ENCODE measurements around the gene PIP4K2B. TPM values are rescaled to one million over a fixed set of nuclear protein-coding genes. Genes with fewer than 3 reads are reported as not detected.
"Not testable (repeated sequence)": the region's sequence is repeated elsewhere in the genome, so short reads cannot be mapped to it uniquely, and the experiment has no call there.

PIP4K2B gene
- total RNA-seq, 1 experiment from 2014 or later = 42.2 TPM

GRCh38 chr17:38730526-38731379, 68.6 kb downstream of the PIP4K2B start:
- peak; percentile 53 for DNase-seq (ENCODE audit: low read depth)

GRCh38 chr17:38729886-38730525, 69.3 kb downstream of the PIP4K2B start, which contains the start of gene CISD3:
CISD3 (plus strand) TSS chr17:38730341; CDS start chr17:38730359, 18 bp downstream.
- peak; percentile 69 for DNase-seq (ENCODE audit: low read depth)

- DNase-seq (ENCODE audit: low read depth) = no peak
Observed at GRCh38 chr17:38729368-38729885, 69.9 kb downstream of the PIP4K2B start.

GRCh38 chr17:38728290-38728831, 71.0 kb downstream of the PIP4K2B start:
- no peak for DNase-seq (ENCODE audit: low read depth)

GRCh38 chr17:38727736-38728135, 71.6 kb downstream of the PIP4K2B start:
- no peak for DNase-seq (ENCODE audit: low read depth)

GRCh38 chr17:38726145-38726544, 73.2 kb downstream of the PIP4K2B start:
- not testable (repeated sequence) for DNase-seq (ENCODE audit: low read depth)

- DNase-seq (ENCODE audit: low read depth) = no peak
Observed at GRCh38 chr17:38725066-38725465, 74.3 kb downstream of the PIP4K2B start.

GRCh38 chr17:38724337-38724988, 74.9 kb downstream of the PIP4K2B start:
- no peak for DNase-seq (ENCODE audit: low read depth)

- DNase-seq (ENCODE audit: low read depth) = no peak
Observed at GRCh38 chr17:38721802-38722201, 77.6 kb downstream of the PIP4K2B start.

GRCh38 chr17:38720941-38721340, 78.4 kb downstream of the PIP4K2B start:
- no peak for DNase-seq (ENCODE audit: low read depth)

GRCh38 chr17:38719943-38720641, 79.3 kb downstream of the PIP4K2B start:
- DNase-seq (ENCODE audit: low read depth) = no peak

- DNase-seq (ENCODE audit: low read depth) = no peak
Observed at GRCh38 chr17:38719289-38719942, 79.9 kb downstream of the PIP4K2B start.

GRCh38 chr17:38717139-38717745, 82.1 kb downstream of the PIP4K2B start:
- no peak for DNase-seq (ENCODE audit: low read depth)

- no peak for DNase-seq (ENCODE audit: low read depth)
Observed at GRCh38 chr17:38716368-38717005, 82.9 kb downstream of the PIP4K2B start.

Small RNAs within 50 kb of the gene (small RNA-seq; reads per million reads assigned to genes)
- not detected for gene MIR4726
- not detected for gene MIR4727
- gene RNA5SP440 = 2.6 reads per million, percentile 84 among the genes with 10 or more reads in this experiment
- not detected for gene RNU6-866P

Other genes starting within 250 kb of the PIP4K2B start
- 0.08 TPM in 1 of 2 replicates, not detected in the other for gene SRCIN1, start 193.6 kb downstream of the PIP4K2B start, total RNA-seq (2014; rRNA removed; shearing (Covaris generic))
- 3.3 and 3.9 TPM in 2 replicates for gene EPOP, start 124.6 kb downstream of the PIP4K2B start, total RNA-seq (2014; rRNA removed; shearing (Covaris generic))
- 31.7 and 38.5 TPM in 2 replicates for gene MLLT6, start 94.3 kb downstream of the PIP4K2B start, total RNA-seq (2014; rRNA removed; shearing (Covaris generic))
- 14.3 and 15.2 TPM in 2 replicates for gene CISD3, start 69.2 kb downstream of the PIP4K2B start, total RNA-seq (2014; rRNA removed; shearing (Covaris generic))
- gene PCGF2, start 51.2 kb downstream of the PIP4K2B start, total RNA-seq (2014; rRNA removed; shearing (Covaris generic)) = 10.1 and 14.3 TPM in 2 replicates
- 388 and 548 TPM in 2 replicates for gene PSMB3, start 46.8 kb downstream of the PIP4K2B start, total RNA-seq (2014; rRNA removed; shearing (Covaris generic))
- gene CWC25, start 25.8 kb upstream of the PIP4K2B start, total RNA-seq (2014; rRNA removed; shearing (Covaris generic)) = 9.6 and 11.0 TPM in 2 replicates
- 1,772 and 2,098 TPM in 2 replicates for gene RPL23, start 54.2 kb upstream of the PIP4K2B start, total RNA-seq (2014; rRNA removed; shearing (Covaris generic))
- 170 and 207 TPM in 2 replicates for gene LASP1, start 70.5 kb upstream of the PIP4K2B start, total RNA-seq (2014; rRNA removed; shearing (Covaris generic))
- gene FBXO47, start 167.8 kb upstream of the PIP4K2B start, total RNA-seq (2014; rRNA removed; shearing (Covaris generic)) = not detected in 2 replicates

All from HT1080 (cell line).